Measurements from ENCODE around the gene SLC30A4. TPM values are rescaled to one million over a fixed set of nuclear protein-coding genes. Genes with fewer than 3 reads are reported as not detected.

Gene SLC30A4
- polyA plus RNA-seq, 1 donor (not counting 4 experiments of a cell fraction or from before 2014, with no cell fraction given) = 3.3 TPM

GRCh38 chr15:45469441-45469840 is 53.1 kb downstream of the SLC30A4 start:
- DNase-seq (ENCODE audit: low read depth, low spot score) = no peak

GRCh38 chr15:45469027-45469426 is 53.5 kb downstream of the SLC30A4 start:
- no peak for TF ChIP-seq CTCF (optimal IDR thresholded peaks at IDR 0.05 in 1 of 3, IDR thresholded peaks at IDR 0.05 in 1 of 3, conservative IDR thresholded peaks at IDR 0.05 in 1 of 3; ENCODE audit: extremely low read depth in 1 of 3, insufficient read depth in 2 of 3, low read length in 3 of 3)
- TF ChIP-seq EZH2 (IDR thresholded peaks at IDR 0.05; ENCODE audit: low read length) = no peak
- no peak overlapping the region for H2AFZ ChIP-seq (ENCODE audit: control insufficient read depth, low read length)
- H3K27ac ChIP-seq (ENCODE audit: control insufficient read depth, insufficient read depth, low read length) = no peak overlapping the region
- H3K27me3 ChIP-seq (ENCODE audit: control insufficient read depth, extremely low read depth, insufficient read depth, low read length) = peaks cover 6% of the 10 kb centered on the region
- H3K36me3 ChIP-seq (ENCODE audit: control insufficient read depth in 2 of 2, extremely low read depth in 1 of 2, insufficient read depth in 2 of 2, low read length in 2 of 2) = no peaks in the 10 kb centered on the region
- H3K9me1 ChIP-seq (ENCODE audit: control insufficient read depth, extremely low read depth, insufficient read depth, low read length) = no peaks in the 10 kb centered on the region
- no peaks in the 10 kb centered on the region for H4K20me1 ChIP-seq (ENCODE audit: control insufficient read depth, extremely low read depth, insufficient read depth, low read length)
- DNase-seq (ENCODE audit: low read depth, low spot score) (no peak), FAIRE-seq (no peak)
- H3K4me3 ChIP-seq (ENCODE audit: control insufficient read depth in 2 of 3, extremely low read depth in 1 of 3, insufficient read depth in 2 of 3, low read depth in 1 of 3, low read length in 3 of 3) = no peak overlapping the region
- no peak overlapping the region for H3K4me2 ChIP-seq (ENCODE audit: control insufficient read depth, extremely low read depth, insufficient read depth, low read depth, low read length)
- H3K9ac ChIP-seq (ENCODE audit: control insufficient read depth, extremely low read depth, insufficient read depth, low read length) = no peak overlapping the region
- no peaks in the 10 kb centered on the region for H3K9me3 ChIP-seq (ENCODE audit: control insufficient read depth, low read depth, low read length)
- dilution Hi-C loops (cut with MboI; ENCODE audit: extremely low pct_ligation_motif_present, low sequenced_read_pairs) = no loop called here
- H3K4me1 ChIP-seq (ENCODE audit: control insufficient read depth, extremely low read depth, insufficient read depth, low read length) = no peaks in the 10 kb centered on the region
- no peaks in the 10 kb centered on the region for H3K79me2 ChIP-seq (ENCODE audit: control insufficient read depth, insufficient read depth, low read length)

More at GRCh38 chr15:45469441-45469840, 53.1 kb downstream of the SLC30A4 start:
- no peak overlapping the region for H2AFZ ChIP-seq (ENCODE audit: control insufficient read depth, low read length)
- H3K27ac ChIP-seq (ENCODE audit: control insufficient read depth, insufficient read depth, low read length) = no peak overlapping the region
- no peaks in the 10 kb centered on the region for H3K4me1 ChIP-seq (ENCODE audit: control insufficient read depth, extremely low read depth, insufficient read depth, low read length)
- no peak for FAIRE-seq
- H3K9me3 ChIP-seq (ENCODE audit: control insufficient read depth, low read depth, low read length) = no peaks in the 10 kb centered on the region
- H3K36me3 ChIP-seq (ENCODE audit: control insufficient read depth in 2 of 2, extremely low read depth in 1 of 2, insufficient read depth in 2 of 2, low read length in 2 of 2) = no peaks in the 10 kb centered on the region
- H3K4me2 ChIP-seq (ENCODE audit: control insufficient read depth, extremely low read depth, insufficient read depth, low read depth, low read length) = no peak overlapping the region
- H3K9ac ChIP-seq (ENCODE audit: control insufficient read depth, extremely low read depth, insufficient read depth, low read length) = no peak overlapping the region
- no peaks in the 10 kb centered on the region for H3K79me2 ChIP-seq (ENCODE audit: control insufficient read depth, insufficient read depth, low read length)
- H3K27me3 ChIP-seq (ENCODE audit: control insufficient read depth, extremely low read depth, insufficient read depth, low read length) = peaks cover 6% of the 10 kb centered on the region
- TF ChIP-seq EZH2 (IDR thresholded peaks at IDR 0.05; ENCODE audit: low read length) (no peak), CTCF (optimal IDR thresholded peaks at IDR 0.05 in 1 of 3, IDR thresholded peaks at IDR 0.05 in 1 of 3, conservative IDR thresholded peaks at IDR 0.05 in 1 of 3; ENCODE audit: extremely low read depth in 1 of 3, insufficient read depth in 2 of 3, low read length in 3 of 3) (no peak)
- no peak overlapping the region for H3K4me3 ChIP-seq (ENCODE audit: control insufficient read depth in 2 of 3, extremely low read depth in 1 of 3, insufficient read depth in 2 of 3, low read depth in 1 of 3, low read length in 3 of 3)
- H3K9me1 ChIP-seq (ENCODE audit: control insufficient read depth, extremely low read depth, insufficient read depth, low read length) = no peaks in the 10 kb centered on the region
- no peaks in the 10 kb centered on the region for H4K20me1 ChIP-seq (ENCODE audit: control insufficient read depth, extremely low read depth, insufficient read depth, low read length)
- dilution Hi-C loops (cut with MboI; ENCODE audit: extremely low pct_ligation_motif_present, low sequenced_read_pairs) = no loop called here
